GM10266 (cell line): Measurements from ENCODE around the gene C16orf87.

Experiments
- DNase-seq: peaks from one replicate; pipeline ENCODE4 v3.0.0; 2012; ENCODE audit errors: extremely low spot score
- CTCF ChIP-seq: IDR thresholded peaks from 2 replicates; pipeline ENCODE4 v1.5.1; 2012; ENCODE audit warnings: mild to moderate bottlenecking, low read depth; ENCODE audit not compliant: control insufficient read depth, insufficient read depth; ENCODE audit errors: missing control alignments

C16orf87 gene

GRCh38 chr16:46850619-46851555 lies 19.9 kb upstream of the C16orf87 start:
- no peak for TF ChIP-seq CTCF
- DNase-seq, result no peak

- DNase-seq, result no peak
Observed at GRCh38 chr16:46848768-46849764, 18.1 kb upstream of the C16orf87 start.

GRCh38 chr16:46845952-46846351 lies 15.0 kb upstream of the C16orf87 start:
- no peak for DNase-seq
- TF ChIP-seq CTCF, result no peak

More at GRCh38 chr16:46848768-46849764, 18.1 kb upstream of the C16orf87 start:
- no peak for TF ChIP-seq CTCF

GRCh38 chr16:46844771-46845170 lies 13.8 kb upstream of the C16orf87 start:
- DNase-seq, result no peak
- TF ChIP-seq CTCF, result no peak

- TF ChIP-seq CTCF, result no peak
- no peak for DNase-seq
Observed at GRCh38 chr16:46843898-46844642, 13.1 kb upstream of the C16orf87 start.

- no peak for DNase-seq
- no peak for TF ChIP-seq CTCF
Observed at GRCh38 chr16:46842192-46842895, 11.4 kb upstream of the C16orf87 start.
